ENCODE results near the gene AGL. TPM values are rescaled to one million over a fixed set of nuclear protein-coding genes. Genes with fewer than 3 reads are reported as not detected.

The AGL gene
- total and polyA plus RNA-seq, 2 of the 8 experiments (the other 6 are each of a cell fraction or from before 2014, with no cell fraction given): 2.7 to 19.2 TPM

- Histone ChIP-seq H2BK5ac (ENCODE audit: low read depth, low read length) (no peak overlapping the region), H2AFZ (ENCODE audit: low read length) (no peak overlapping the region), H4K8ac (ENCODE audit: extremely low read depth, insufficient read depth, low read length) (no peak overlapping the region), H2BK12ac (ENCODE audit: low read depth, low read length) (no peak overlapping the region), H4K20me1 (replicated peaks in 1 of 2; ENCODE audit: control insufficient read depth in 1 of 2, insufficient read depth in 2 of 2, low read length in 2 of 2) (no peaks in the 10 kb centered on the region), H3K23ac (ENCODE audit: insufficient read length) (no peak overlapping the region), H3K4me3 (ENCODE audit: extremely low read depth in 1 of 4, insufficient read depth in 2 of 4, low read depth in 3 of 4, low read length in 4 of 4) (no peak overlapping the region), H3K9ac (replicated peaks in 1 of 4; ENCODE audit: extremely low read depth in 1 of 4, low read depth in 3 of 4, low read length in 3 of 4) (no peak overlapping the region), H2BK120ac (replicated peaks; ENCODE audit: low read depth, low read length) (no peak overlapping the region), H3K4me2 (ENCODE audit: insufficient read depth in 1 of 2, low read depth in 2 of 2, low read length in 2 of 2) (no peak overlapping the region), H3K9me3 (ENCODE audit: insufficient read depth in 2 of 2, low read depth in 1 of 2, low read length in 1 of 2) (peaks cover 2 to 4% of the 10 kb centered on the region in 2 experiments; a peak in 2 of 4 replicates), H3K14ac (ENCODE audit: insufficient read length) (no peak overlapping the region), H4K5ac (ENCODE audit: insufficient read length, low read depth, low read length) (no peak overlapping the region), H2BK20ac (ENCODE audit: low read length) (no peak overlapping the region), H3K79me1 (ENCODE audit: low read depth, low read length) (no peaks in the 10 kb centered on the region), H4K91ac (replicated peaks; ENCODE audit: insufficient read length, low read length) (no peak overlapping the region), H3K4me1 (replicated peaks in 1 of 4; ENCODE audit: control insufficient read depth in 3 of 4, insufficient read depth in 4 of 4, low read length in 3 of 4) (no peaks in the 10 kb centered on the region), H3K27me3 (replicated peaks in 1 of 4; ENCODE audit: control insufficient read depth in 3 of 4, extremely low read depth in 1 of 4, insufficient read depth in 3 of 4, low read length in 3 of 4) (no peaks in the 10 kb centered on the region), H3K36me3 (ENCODE audit: control insufficient read depth in 2 of 4, insufficient read depth in 4 of 4, low read length in 3 of 4) (no peaks in the 10 kb centered on the region), H3K27ac (ENCODE audit: low read depth, low read length) (no peak overlapping the region), H3K23me2 (ENCODE audit: low read depth, low read length) (no peaks in the 10 kb centered on the region), H3K56ac (replicated peaks; ENCODE audit: insufficient read length, low read depth, low read length) (no peak overlapping the region), H2BK15ac (ENCODE audit: low read length) (no peak overlapping the region), H2AK5ac (ENCODE audit: low read depth, low read length) (no peak overlapping the region), H3K4ac (replicated peaks; ENCODE audit: insufficient read length, low read depth, low read length) (no peak overlapping the region), H3K18ac (ENCODE audit: extremely low read depth, low read length) (no peak overlapping the region), H3K79me2 (ENCODE audit: control insufficient read depth in 1 of 2, insufficient read depth in 2 of 2, low read length in 2 of 2) (no peaks in the 10 kb centered on the region)
- 92% methylated on average over 1 of the region's 1 CpG; no CpG with 5 or more reads in 1 of the 2 experiments for WGBS, 2 experiments (ENCODE audit: extremely low coverage in 1 of 2, insufficient coverage in 1 of 2, insufficient read length in 1 of 2, insufficient replicate concordance in 2 of 2, low coverage in 1 of 2, low lambda C conversion rate in 2 of 2, missing lambda C conversion rate in 1 of 2)
- DNase-seq (ENCODE audit: low read depth in 1 of 2, low spot score in 2 of 2): no peak
- ChIA-PET CTCF (ENCODE audit: partially characterized antibody) (no interaction called here), POLR2A (ENCODE audit: partially characterized antibody) (no interaction called here)
- FAIRE-seq: no peak
- no peak for TF ChIP-seq CTBP2 (IDR thresholded peaks at IDR 0.05; ENCODE audit: borderline replicate concordance, insufficient read depth, insufficient read length, low read length)
- TF ChIP-seq E2F6 (IDR thresholded peaks at IDR 0.05): no peak
Observed at GRCh38 chr1:99825702-99826101, 24.5 kb upstream of the AGL start.
